ENCODE measurements around the gene APOBEC2. TPM values are rescaled to one million over a fixed set of nuclear protein-coding genes. Genes with fewer than 3 reads are reported as not detected.

Gene APOBEC2
- total and polyA plus RNA-seq, 2 of the 4 experiments (the other 2 are of a cell fraction), result not detected

DNA sequence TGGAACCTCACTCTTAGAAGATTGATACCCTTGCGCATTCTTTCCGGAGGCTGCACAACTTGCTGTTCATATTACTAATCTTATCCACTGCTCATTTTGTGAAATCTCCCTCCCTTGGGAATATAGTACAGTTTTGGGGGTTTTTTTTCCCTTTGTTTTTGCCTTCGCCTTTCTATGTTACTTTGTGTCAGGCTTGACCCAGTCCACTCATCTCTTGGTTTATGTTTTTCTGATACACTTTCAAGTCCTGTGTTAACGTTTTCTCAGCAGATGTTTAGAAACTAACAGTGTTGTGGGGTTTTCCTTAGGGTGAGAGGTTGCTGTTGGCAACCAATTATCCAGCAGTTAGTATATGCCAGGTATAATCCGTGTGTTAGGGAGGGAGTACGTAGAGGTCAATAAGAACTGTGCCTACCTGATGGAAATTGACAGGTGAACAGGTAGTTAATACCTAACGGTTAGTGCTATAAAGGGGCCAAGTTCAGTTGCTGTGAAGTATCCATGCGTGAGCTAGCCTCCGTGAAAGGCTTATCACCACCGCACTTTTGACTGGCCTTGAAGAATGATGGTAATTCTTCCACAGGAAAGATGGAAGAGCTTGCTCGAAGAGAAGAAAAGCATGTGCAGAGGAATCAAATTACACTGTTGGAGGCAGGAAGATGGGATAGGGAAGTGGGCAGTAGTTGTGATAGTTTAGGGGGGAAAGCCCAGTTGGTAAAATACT, 21.1 kb downstream of the APOBEC2 start:
- H2BK5ac ChIP-seq (ENCODE audit: low read depth, low read length, poor library complexity, severe bottlenecking), result peak overlapping the region; percentile 74
- H3K56ac ChIP-seq (ENCODE audit: extremely low read depth, insufficient read depth, low read length), result peak overlapping the region; percentile 92
- peak overlapping the region; percentile 72 for H3K4me3 ChIP-seq (ENCODE audit: insufficient read depth, low read depth, low read length)
- H2BK15ac ChIP-seq (ENCODE audit: low read depth, low read length), result peak overlapping the region; percentile 3; the same call in 2 of the 3 replicates
- H3K9ac ChIP-seq (ENCODE audit: low read depth, low read length), result peak overlapping the region; percentile 90
- peaks cover 16 to 31% of the 10 kb centered on the region in 2 experiments for H3K79me1 ChIP-seq (ENCODE audit: low read depth in 1 of 2, low read length in 2 of 2)
- peak overlapping the region; percentile 88 for H4K5ac ChIP-seq (ENCODE audit: low read depth, low read length)
- ATAC-seq (ENCODE audit: low read depth) (no peak), DNase-seq (peak; percentile 41)
- intact Hi-C loops (cut with micrococcal nuclease), result loop anchor here (1.0 to 5.0 kb wide), 3 partner anchors 108 to 608 kb away; no protein-coding TSS in a partner anchor
- peak overlapping the region; percentile 77 for H3K23ac ChIP-seq (ENCODE audit: low read depth, low read length)
- no peaks in the 10 kb centered on the region; the same call in 1 of the 2 replicates for H3K36me3 ChIP-seq (ENCODE audit: control insufficient read depth, insufficient read depth, low read length)
- no peak overlapping the region for H2BK20ac ChIP-seq (ENCODE audit: low read depth, low read length)
- peak overlapping the region; percentile 98 for H2AK9ac ChIP-seq (replicated peaks; ENCODE audit: low read depth, low read length, poor library complexity)
- 0% methylated on average over 6 of the region's 11 CpGs; no CpG with 5 or more reads in 1 of the 2 experiments for WGBS, 2 experiments (ENCODE audit: extremely low coverage in 2 of 2, insufficient read length in 1 of 2)
- peak overlapping the region; percentile 42 for H3K4ac ChIP-seq (ENCODE audit: low read depth, low read length)
- no peaks in the 10 kb centered on the region for H3K9me3 ChIP-seq (ENCODE audit: control insufficient read depth, insufficient read depth, low read length)
- peaks cover 10% of the 10 kb centered on the region for H4K20me1 ChIP-seq (ENCODE audit: insufficient read depth, low read length)
- H2BK120ac ChIP-seq (ENCODE audit: low read depth, low read length), result no peak overlapping the region; the same call in 1 of the 2 replicates
- H3K27ac ChIP-seq (ENCODE audit: insufficient read depth, low read length), result peak overlapping the region; percentile 93
- peak overlapping the region; percentile 68; the same call in 1 of the 2 replicates for H2AK5ac ChIP-seq (ENCODE audit: low read depth, low read length)
- peak overlapping the region; percentile 84 for H3K14ac ChIP-seq (replicated peaks; ENCODE audit: low read depth, low read length)
- CTCF ChIA-PET, result interaction anchor here (0.6 kb wide), 1 partner anchor 36 kb away, joined by 4 read pairs; no protein-coding TSS in a partner anchor
- H3K4me2 ChIP-seq (ENCODE audit: low read depth, low read length), result peak overlapping the region; percentile 100
- BruUV-seq (replicated peaks), result TSS peak; percentile 50
- TF ChIP-seq MXI1 (IDR thresholded peaks at IDR 0.05; ENCODE audit: borderline replicate concordance, low read depth, low read length) (peak; percentile 32; the same call in 1 of the 2 replicates), FOS (IDR thresholded peaks at IDR 0.05; ENCODE audit: low read depth, low read length) (no peak)
- H4K8ac ChIP-seq (ENCODE audit: low read depth in 2 of 2, low read length in 2 of 2), result peak overlapping the region; percentile 40 to 73; a peak in 3 of 4 replicates
- POLR2A ChIA-PET (ENCODE audit: unreplicated experiment), result no interaction called here
- H3K18ac ChIP-seq (ENCODE audit: low read depth, low read length), result peak overlapping the region; percentile 51
- dilution Hi-C loops (cut with HindIII; ENCODE audit: low sequenced_read_pairs, unreplicated experiment), result no loop called here
- peaks cover 6% of the 10 kb centered on the region for H3K9me1 ChIP-seq (ENCODE audit: insufficient read depth, low read length)
- H3K27me3 ChIP-seq (ENCODE audit: control insufficient read depth, insufficient read depth, low read length), result no peaks in the 10 kb centered on the region
- peaks cover 3% of the 10 kb centered on the region for H3K4me1 ChIP-seq (ENCODE audit: control insufficient read depth, insufficient read depth, low read length)
- in situ Hi-C loops (cut with MboI; ENCODE audit: low sequenced_read_pairs), result no loop called here
- H2AFZ ChIP-seq (replicated peaks; ENCODE audit: low read length, poor library complexity), result peak overlapping the region; percentile 73
- H4K91ac ChIP-seq (ENCODE audit: insufficient read depth, low read depth, low read length), result peak overlapping the region; percentile 26
